GM12873 (cell line): ENCODE results near the gene GAR1.

Experiments used
- CTCF ChIP-seq: IDR thresholded peaks from 2 replicates; pipeline ENCODE4 v1.5.1; 2012; ENCODE audit warnings: low read depth, mild to moderate bottlenecking, moderate library complexity, low read length, control low read depth; ENCODE audit not compliant: insufficient read depth; ENCODE audit errors: missing control alignments

Gene GAR1

GRCh38 chr4:109820563-109820962 lies 5.0 kb downstream of the GAR1 start:
- TF ChIP-seq CTCF: no peak

GRCh38 chr4:109821185-109821584 lies 5.6 kb downstream of the GAR1 start:
- no peak for TF ChIP-seq CTCF

GRCh38 chr4:109826719-109827118 lies 11.2 kb downstream of the GAR1 start:
- peak; percentile 40 for TF ChIP-seq CTCF

- no peak for TF ChIP-seq CTCF
These were observed 12.1 kb downstream of the GAR1 start, which contains the start of gene RRH for GRCh38 chr4:109827672-109828071. TSS of gene RRH (plus strand) at chr4:109827972. CDS start at chr4:109828028, 56 bp downstream.

- TF ChIP-seq CTCF: no peak
These were observed 18.2 kb downstream of the GAR1 start for GRCh38 chr4:109833756-109834155.

- TF ChIP-seq CTCF: no peak
These were observed 21.4 kb downstream of the GAR1 start for GRCh38 chr4:109836985-109837384.

- no peak for TF ChIP-seq CTCF
These were observed 31.0 kb downstream of the GAR1 start for GRCh38 chr4:109846395-109847098.
